GM15510 (cell line): ENCODE results near the gene PSME2.

Experiments
- POLR2A ChIP-seq: IDR thresholded peaks from 3 replicates; pipeline ENCODE4 v1.6.1; 2011; ENCODE audit warnings: borderline replicate concordance; ENCODE audit not compliant: insufficient read length; ENCODE audit errors: extremely low read depth

Gene PSME2

GRCh38 chr14:24102357-24103048 is 43.9 kb downstream of the PSME2 start:
- no peak for TF ChIP-seq POLR2A

DNA sequence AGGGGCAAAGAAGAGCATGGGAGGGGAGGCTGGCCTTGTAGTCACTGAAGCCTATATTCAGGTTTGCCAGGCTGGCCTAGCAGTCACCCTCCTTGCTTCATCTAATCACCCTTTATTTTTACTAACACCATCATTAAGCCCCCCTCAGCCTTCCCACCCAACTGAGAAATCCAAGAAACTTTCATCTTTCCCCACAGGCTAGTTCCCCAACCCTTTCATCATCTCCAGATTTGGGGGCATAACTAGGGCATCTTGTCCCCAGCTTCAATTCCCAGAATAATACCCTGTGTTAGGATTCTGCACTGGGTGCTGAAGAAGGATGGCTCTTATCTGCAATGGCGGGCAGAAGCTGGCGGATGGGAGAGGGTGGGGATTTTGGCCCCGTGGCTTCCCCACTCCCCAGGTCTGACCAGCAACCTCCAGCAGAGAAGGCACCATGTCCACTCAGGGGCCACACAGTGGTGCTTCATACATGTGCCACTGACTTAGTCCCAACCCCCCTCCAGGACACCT is 45.4 kb downstream of the PSME2 start:
- no peak for TF ChIP-seq POLR2A

- no peak for TF ChIP-seq POLR2A
These were observed 46.0 kb downstream of the PSME2 start for GRCh38 chr14:24100197-24100981.

- peak; percentile 7 for TF ChIP-seq POLR2A
These were observed 47.2 kb downstream of the PSME2 start for GRCh38 chr14:24098927-24099813.

DNA sequence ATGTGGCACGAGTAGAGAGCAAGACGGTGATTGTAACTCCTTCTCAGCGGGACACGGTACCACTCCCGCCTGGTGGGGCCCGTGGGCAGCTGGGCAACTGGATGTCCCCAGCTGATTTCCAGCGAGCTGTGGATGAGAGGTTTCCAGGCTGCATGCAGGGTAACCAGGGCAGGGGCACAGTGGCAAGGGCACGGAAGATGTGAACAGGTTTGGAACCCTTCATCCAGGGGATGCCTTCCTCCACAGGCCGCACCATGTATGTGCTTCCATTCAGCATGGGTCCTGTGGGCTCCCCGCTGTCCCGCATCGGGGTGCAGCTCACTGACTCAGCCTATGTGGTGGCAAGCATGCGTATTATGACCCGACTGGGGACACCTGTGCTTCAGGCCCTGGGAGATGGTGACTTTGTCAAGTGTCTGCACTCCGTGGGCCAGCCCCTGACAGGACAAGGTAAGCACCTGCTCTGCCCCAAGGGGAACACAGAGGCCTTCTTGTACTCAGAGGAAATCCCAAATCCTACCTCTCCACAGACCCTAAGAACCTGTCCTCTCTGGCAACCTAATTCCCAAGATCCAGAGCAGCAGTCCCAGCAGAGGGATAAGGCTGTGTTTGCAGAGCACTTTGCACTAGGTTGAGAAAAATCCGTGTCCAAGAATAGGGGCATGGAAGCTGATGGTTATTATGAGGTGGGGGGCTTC is 48.0 kb downstream of the PSME2 start:
- peak; percentile 12 for TF ChIP-seq POLR2A

- no peak for TF ChIP-seq POLR2A
These were observed 49.7 kb downstream of the PSME2 start for GRCh38 chr14:24096545-24097181.

GRCh38 chr14:24095271-24096068 is 50.9 kb downstream of the PSME2 start:
- peak; percentile 97 for TF ChIP-seq POLR2A

- no peak for TF ChIP-seq POLR2A
These were observed 51.6 kb downstream of the PSME2 start for GRCh38 chr14:24094841-24095270.

DNA sequence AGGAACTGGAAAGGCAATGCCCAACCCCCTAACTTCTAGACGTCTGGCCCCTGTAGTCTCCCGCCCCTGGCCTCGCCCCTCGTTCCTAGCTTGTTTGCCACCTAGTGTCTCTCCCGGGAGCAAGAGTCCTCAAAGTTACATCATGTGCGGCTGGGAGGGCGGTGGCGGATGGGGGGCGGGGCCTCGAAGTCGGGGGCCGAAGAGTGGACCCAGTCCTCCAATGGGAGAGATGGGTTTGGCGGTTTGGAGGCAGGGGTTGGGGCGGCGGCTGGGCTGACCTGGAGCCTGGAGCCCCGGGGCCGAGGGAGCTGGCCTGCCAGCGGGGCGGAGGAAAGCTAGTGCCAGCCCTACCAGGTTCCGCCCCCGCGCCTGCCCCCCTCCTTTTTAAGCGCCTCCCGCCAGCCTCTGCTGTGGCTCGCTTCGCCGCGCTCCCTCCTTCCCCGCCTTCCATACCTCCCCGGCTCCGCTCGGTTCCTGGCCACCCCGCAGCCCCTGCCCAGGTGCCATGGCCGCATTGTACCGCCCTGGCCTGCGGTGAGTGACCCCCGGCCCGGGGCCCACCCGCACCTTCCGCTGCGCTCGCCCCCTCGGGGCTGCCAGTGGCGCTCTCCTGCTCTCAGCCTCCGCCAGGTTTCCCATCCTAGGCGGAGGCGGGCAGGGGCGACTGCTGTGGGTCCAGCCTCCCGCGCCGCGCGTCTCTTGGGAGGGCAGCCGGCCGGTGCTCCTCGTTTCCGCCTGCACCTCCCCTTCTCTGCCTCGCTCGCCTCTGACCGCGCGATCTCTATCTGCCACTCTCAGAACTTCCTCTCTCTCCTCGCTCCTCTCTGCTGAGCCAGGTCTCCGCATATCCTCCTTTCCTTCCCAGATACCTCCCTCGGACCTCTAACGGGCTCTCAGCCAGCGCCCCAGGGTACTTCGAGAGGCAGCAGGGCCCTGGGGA is 52.2 kb downstream of the PSME2 start, which contains the start of gene PCK2:
Gene PCK2, plus strand, starts transcription at position 411 of the 940 bp plus-strand sequence. Its CDS starts 95 bp downstream, at position 506.
- TF ChIP-seq POLR2A, result peak; percentile 99
